Panc1 (cell line): ENCODE measurements around the gene C2CD3. TPM values are rescaled to one million over a fixed set of nuclear protein-coding genes. Genes with fewer than 3 reads are reported as not detected.

Experiments
- ATAC-seq: fragments of 200-7000 bp; cut with Tn5 transposase; 2 replicates; pipeline ENCODE4 v1.9.1; 2020; ENCODE audit warnings: mild to moderate bottlenecking, moderate library complexity
- BruUV-seq: library from RNA; stranded (reverse); fragments of 400-500 nt; replicated peaks from 2 replicates; lab custom pipeline; 2021; lab: Mats Ljungman, UMichigan
- CTCF ChIA-PET: fragments of 300-600 bp; sonication (Branson Sonifier 250); formaldehyde crosslinking; loops from one replicate; lab custom pipeline; 2022; ENCODE audit warnings: antibody characterized with exemption; lab: Charles Lee
- POLR2A ChIA-PET: fragments of 300-600 bp; sonication (Branson Sonifier 250); formaldehyde crosslinking; loops from one replicate; lab custom pipeline; 2022; ENCODE audit warnings: antibody characterized with exemption; lab: Charles Lee
- DNase-seq: peaks from one replicate; pipeline ENCODE4 v3.0.0-alpha.2; 2010; ENCODE audit warnings: low read depth, low spot score
- H3K27ac ChIP-seq: 2 replicates; pipeline ENCODE4 v1.5.1; 2011; ENCODE audit warnings: mild to moderate bottlenecking, low read length, inconsistent platforms
- H3K27me3 ChIP-seq: fragments of 200-500 bp; sonication (Bioruptor generic); 2 replicates; pipeline ENCODE4 v1.6.0; 2014; ENCODE audit warnings: low read length, inconsistent platforms; ENCODE audit not compliant: control insufficient read depth, insufficient read depth
- H3K36me3 ChIP-seq: fragments of 200-500 bp; sonication (Bioruptor generic); 2 replicates; pipeline ENCODE4 v1.5.1; 2014; ENCODE audit warnings: inconsistent platforms, mild to moderate bottlenecking, low read length, moderate library complexity; ENCODE audit not compliant: control insufficient read depth, insufficient read depth
- H3K4me1 ChIP-seq: 2 replicates; pipeline ENCODE4 v1.5.1; 2011; ENCODE audit warnings: inconsistent platforms, mild to moderate bottlenecking, low read length, moderate library complexity; ENCODE audit not compliant: control insufficient read depth, insufficient read depth
- H3K4me3 ChIP-seq, 2 experiments: 2 replicates each; pipeline ENCODE4 v1.5.1; 2011 to 2012; ENCODE audit warnings: low read depth in 2 of 2, low read length in 2 of 2, mild to moderate bottlenecking in 2 of 2, inconsistent platforms in 1 of 2, moderate library complexity in 1 of 2
- H3K9me3 ChIP-seq: fragments of 200-500 bp; sonication (Bioruptor generic); 2 replicates; pipeline ENCODE4 v1.5.1; 2014; ENCODE audit warnings: low read depth, mild to moderate bottlenecking, inconsistent platforms, low read length, moderate library complexity; ENCODE audit not compliant: control insufficient read depth, insufficient read depth
- CTCF ChIP-seq: fragments of 450-650 bp; IDR thresholded peaks from 2 replicates; pipeline ENCODE4 v1.5.1; 2017; ENCODE audit warnings: mild to moderate bottlenecking
- POLR2AphosphoS5 ChIP-seq: IDR thresholded peaks from 2 replicates; pipeline ENCODE4 v1.6.1; 2012; ENCODE audit warnings: mild to moderate bottlenecking, low read depth, low read length, moderate library complexity
- REST ChIP-seq, 2 experiments: IDR thresholded peaks; 2 replicates each; pipeline ENCODE4 v1.6.1; 2011 to 2012; ENCODE audit warnings: low read depth in 2 of 2, control low read depth in 1 of 2, low read length in 1 of 2, mild to moderate bottlenecking in 1 of 2, moderate library complexity in 1 of 2; ENCODE audit not compliant: insufficient read depth in 1 of 2
- SIN3A ChIP-seq: IDR thresholded peaks from 2 replicates; pipeline ENCODE4 v1.6.1; 2012; ENCODE audit warnings: low read depth, mild to moderate bottlenecking, low read length, moderate library complexity, borderline replicate concordance; ENCODE audit not compliant: insufficient read depth
- TCF7L2 ChIP-seq: IDR thresholded peaks from 2 replicates; pipeline ENCODE4 v1.6.1; 2011; ENCODE audit warnings: mild to moderate bottlenecking, low read depth, low read length, inconsistent platforms
- in situ Hi-C: cut with HindIII; loops from 2 replicates; pipeline ENCODE4 v1.10.0; 2016; ENCODE audit warnings: low sequenced_read_pairs, low pct_unique_long_range_greater_than_20kb
- intact Hi-C: fragments of 100-400 bp; cut with micrococcal nuclease; formaldehyde crosslinking; loops from one replicate; pipeline ENCODE4 v1.10.0; 2022; ENCODE audit not compliant: unreplicated experiment
- total RNA-seq: library from RNA; stranded (reverse); gene quantifications from one replicate; pipeline ENCODE4 v1.2.1, GENCODE V29; 2021; ENCODE audit not compliant: unreplicated experiment

The C2CD3 gene
- total RNA-seq, 1 experiment from 2014 or later, result 51.8 TPM

- H3K27ac ChIP-seq, result no peak overlapping the region
- no peak overlapping the region for H3K4me3 ChIP-seq
- ATAC-seq (no peak), DNase-seq (no peak)
- H3K9me3 ChIP-seq, result no peaks in the 10 kb centered on the region
- H3K4me1 ChIP-seq, result peaks cover 5% of the 10 kb centered on the region; the same call in 1 of the 2 replicates
- peaks cover 2% of the 10 kb centered on the region; the same call in 1 of the 2 replicates for H3K36me3 ChIP-seq
- no peaks in the 10 kb centered on the region for H3K27me3 ChIP-seq
- intact Hi-C loops (no loop called here), in situ Hi-C loops (no loop called here)
- ChIA-PET POLR2A (interaction anchor here (0.6 kb wide), 1 partner anchor 203 kb away, joined by 4 read pairs; the partner anchor contains the start of gene UCP2), CTCF (no interaction called here)
- TF ChIP-seq CTCF (no peak), TCF7L2 (no peak), POLR2AphosphoS5 (no peak), SIN3A (no peak), REST (IDR thresholded peaks at IDR 0.05; ENCODE audit: insufficient read depth in 1 of 2, low read depth in 2 of 2, low read length in 1 of 2) (no peak)
- BruUV-seq, result no TSS peak
Measured at GRCh38 chr11:74185695-74186094, 14.9 kb upstream of the C2CD3 start.

GRCh38 chr11:74185285-74185684 is 14.5 kb upstream of the C2CD3 start:
- CTCF ChIA-PET, result no interaction called here
- DNase-seq (no peak), ATAC-seq (no peak)
- H3K27ac ChIP-seq, result no peak overlapping the region
- H3K36me3 ChIP-seq, result peaks cover 2% of the 10 kb centered on the region; the same call in 1 of the 2 replicates
- TF ChIP-seq CTCF (no peak), POLR2AphosphoS5 (no peak), REST (IDR thresholded peaks at IDR 0.05; ENCODE audit: insufficient read depth in 1 of 2, low read depth in 2 of 2, low read length in 1 of 2) (no peak), TCF7L2 (no peak), SIN3A (no peak)
- H3K9me3 ChIP-seq, result no peaks in the 10 kb centered on the region
- no peaks in the 10 kb centered on the region for H3K27me3 ChIP-seq
- POLR2A ChIA-PET, result interaction anchor here (0.6 kb wide), 1 partner anchor 203 kb away, joined by 4 read pairs; the partner anchor contains the start of gene UCP2
- H3K4me3 ChIP-seq, result no peak overlapping the region
- no TSS peak for BruUV-seq
- intact Hi-C loops, result no loop called here
- in situ Hi-C loops, result no loop called here
- H3K4me1 ChIP-seq, result peaks cover 5% of the 10 kb centered on the region; the same call in 1 of the 2 replicates
